ENCODE results near the gene EHMT1.

Gene EHMT1

GRCh38 chr9:137812356-137813023 is 193.7 kb downstream of the EHMT1 start:
- Histone ChIP-seq H3K27me3 (ENCODE audit: insufficient read depth, poor library complexity, severe bottlenecking) (no peaks in the 10 kb centered on the region), H3K4me3 (replicated peaks; ENCODE audit: insufficient read depth, low read length) (no peak overlapping the region), H3K27ac (replicated peaks) (no peak overlapping the region)
- TF ChIP-seq SPI1 (IDR thresholded peaks at IDR 0.05; ENCODE audit: borderline replicate concordance, low read depth) (no peak), GABPA (IDR thresholded peaks at IDR 0.05; ENCODE audit: low read depth) (no peak), REST (IDR thresholded peaks at IDR 0.05; ENCODE audit: insufficient replicate concordance, low read depth) (no peak), POLR2AphosphoS5 (IDR thresholded peaks at IDR 0.05; ENCODE audit: low read depth) (no peak)
- TF ChIP-seq, protein P1, sequence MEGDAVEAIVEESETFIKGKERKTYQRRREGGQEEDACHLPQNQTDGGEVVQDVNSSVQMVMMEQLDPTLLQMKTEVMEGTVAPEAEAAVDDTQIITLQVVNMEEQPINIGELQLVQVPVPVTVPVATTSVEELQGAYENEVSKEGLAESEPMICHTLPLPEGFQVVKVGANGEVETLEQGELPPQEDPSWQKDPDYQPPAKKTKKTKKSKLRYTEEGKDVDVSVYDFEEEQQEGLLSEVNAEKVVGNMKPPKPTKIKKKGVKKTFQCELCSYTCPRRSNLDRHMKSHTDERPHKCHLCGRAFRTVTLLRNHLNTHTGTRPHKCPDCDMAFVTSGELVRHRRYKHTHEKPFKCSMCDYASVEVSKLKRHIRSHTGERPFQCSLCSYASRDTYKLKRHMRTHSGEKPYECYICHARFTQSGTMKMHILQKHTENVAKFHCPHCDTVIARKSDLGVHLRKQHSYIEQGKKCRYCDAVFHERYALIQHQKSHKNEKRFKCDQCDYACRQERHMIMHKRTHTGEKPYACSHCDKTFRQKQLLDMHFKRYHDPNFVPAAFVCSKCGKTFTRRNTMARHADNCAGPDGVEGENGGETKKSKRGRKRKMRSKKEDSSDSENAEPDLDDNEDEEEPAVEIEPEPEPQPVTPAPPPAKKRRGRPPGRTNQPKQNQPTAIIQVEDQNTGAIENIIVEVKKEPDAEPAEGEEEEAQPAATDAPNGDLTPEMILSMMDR (IDR thresholded peaks at IDR 0.05; ENCODE audit: insufficient read depth, low read length), result no peak
- no peak for DNase-seq (ENCODE audit: low read depth in 1 of 2, low spot score in 1 of 2)

- H3K27me3 ChIP-seq (ENCODE audit: insufficient read depth, poor library complexity, severe bottlenecking), result no peaks in the 10 kb centered on the region
- no peak overlapping the region for H3K27ac ChIP-seq (replicated peaks)
- TF ChIP-seq GABPA (IDR thresholded peaks at IDR 0.05; ENCODE audit: low read depth) (no peak), SPI1 (IDR thresholded peaks at IDR 0.05; ENCODE audit: borderline replicate concordance, low read depth) (no peak), POLR2AphosphoS5 (IDR thresholded peaks at IDR 0.05; ENCODE audit: low read depth) (no peak), REST (IDR thresholded peaks at IDR 0.05; ENCODE audit: insufficient replicate concordance, low read depth) (no peak)
- no peak for DNase-seq (ENCODE audit: low read depth in 1 of 2, low spot score in 1 of 2)
- H3K4me3 ChIP-seq (replicated peaks; ENCODE audit: insufficient read depth, low read length), result no peak overlapping the region
Measured at GRCh38 chr9:137813167-137813566, 194.4 kb downstream of the EHMT1 start.

DNA sequence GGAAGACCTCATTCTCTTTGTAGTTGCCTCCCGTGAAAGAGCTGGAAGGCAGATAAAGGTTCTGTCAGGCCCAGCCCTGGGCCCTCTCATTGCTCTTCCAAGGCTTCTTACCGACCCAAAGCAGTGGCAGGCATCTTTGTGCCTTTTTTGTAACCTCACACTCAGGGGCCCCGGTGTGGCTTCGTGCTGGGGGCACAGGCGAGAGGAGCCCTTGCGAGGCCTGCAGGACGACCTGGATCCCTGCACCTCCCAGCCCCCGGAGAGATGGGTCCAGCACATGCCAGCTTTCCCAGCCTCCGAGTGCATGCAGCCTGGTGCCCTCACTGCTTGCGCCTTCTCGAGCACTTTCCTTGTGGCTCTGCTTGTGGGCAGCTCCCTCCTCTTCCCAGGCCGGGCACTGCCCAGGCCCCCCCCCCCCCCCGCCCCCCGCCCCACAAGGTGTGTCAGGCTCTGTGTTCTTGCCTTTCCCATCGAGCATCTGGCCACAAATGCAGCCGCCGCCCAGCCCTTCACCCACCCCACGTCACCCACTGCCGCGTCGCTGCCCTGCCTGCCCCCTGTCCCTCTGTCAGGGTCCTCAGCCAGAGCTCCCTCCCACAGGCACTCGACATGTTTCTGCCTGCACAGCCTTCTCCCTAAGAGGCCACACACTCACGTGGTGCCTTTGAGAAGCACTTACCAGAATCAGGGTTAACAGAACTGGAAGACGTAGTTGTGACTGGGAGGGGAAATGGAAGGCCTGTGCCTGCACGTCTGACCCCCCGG is 195.0 kb downstream of the EHMT1 start:
- no peak overlapping the region for H3K27ac ChIP-seq (replicated peaks)
- TF ChIP-seq GABPA (IDR thresholded peaks at IDR 0.05; ENCODE audit: low read depth) (no peak), POLR2AphosphoS5 (IDR thresholded peaks at IDR 0.05; ENCODE audit: low read depth) (no peak), SPI1 (IDR thresholded peaks at IDR 0.05; ENCODE audit: borderline replicate concordance, low read depth) (no peak), REST (IDR thresholded peaks at IDR 0.05; ENCODE audit: insufficient replicate concordance, low read depth) (no peak)
- TF ChIP-seq, protein P1 (IDR thresholded peaks at IDR 0.05; ENCODE audit: insufficient read depth, low read length), result no peak
- no peaks in the 10 kb centered on the region for H3K27me3 ChIP-seq (ENCODE audit: insufficient read depth, poor library complexity, severe bottlenecking)
- H3K4me3 ChIP-seq (replicated peaks; ENCODE audit: insufficient read depth, low read length), result no peak overlapping the region
- DNase-seq (ENCODE audit: low read depth in 1 of 2, low spot score in 1 of 2), result no peak
